HAP-1 (cell line): ENCODE results near the gene NGEF.
"Not testable (repeated sequence)": the region's sequence is repeated elsewhere in the genome, so short reads cannot be mapped to it uniquely, and the experiment has no call there.

ENCODE experiments used
- DNase-seq, 2 experiments: peaks; one replicate each; pipeline ENCODE4 v3.0.0-alpha.2; 2016 to 2020; ENCODE audit warnings: low spot score in 2 of 2
- H3K27me3 ChIP-seq: fragments of 250-450 bp; sonication (Bioruptor Pico); 2 replicates; pipeline ENCODE4 v1.5.1; 2020; ENCODE audit warnings: low read depth, mild to moderate bottlenecking, moderate library complexity
- H3K36me3 ChIP-seq: fragments of 250-450 bp; sonication (Bioruptor Pico); replicated peaks from 2 replicates; pipeline ENCODE4 v1.5.1; 2020; ENCODE audit warnings: mild to moderate bottlenecking
- H3K4me1 ChIP-seq: fragments of 250-450 bp; sonication (Bioruptor Pico); 2 replicates; pipeline ENCODE4 v1.5.1; 2020; ENCODE audit warnings: mild to moderate bottlenecking
- H3K4me3 ChIP-seq: fragments of 250-450 bp; sonication (Bioruptor Pico); 2 replicates; pipeline ENCODE4 v1.5.1; 2020; ENCODE audit warnings: mild to moderate bottlenecking, moderate library complexity
- H3K9me3 ChIP-seq: fragments of 250-450 bp; sonication (Bioruptor Pico); 2 replicates; pipeline ENCODE4 v1.5.1; 2020; ENCODE audit warnings: mild to moderate bottlenecking, moderate library complexity
- in situ Hi-C: fragments of 300-500 bp; cut with MboI; formaldehyde crosslinking; loops from 3 replicates; pipeline ENCODE4 v1.14.3; 2020; ENCODE audit warnings: low sequenced_read_pairs, inconsistent platforms, mixed read lengths

The NGEF gene

GRCh38 chr2:233022561-233022960 is 9.5 kb upstream of the NGEF start:
- H3K9me3 ChIP-seq = no peaks in the 10 kb centered on the region
- in situ Hi-C loops = loop anchor here (10.0 kb wide), 1 partner anchor 158 kb away; no protein-coding TSS in a partner anchor
- no peaks in the 10 kb centered on the region for H3K4me1 ChIP-seq
- no peaks in the 10 kb centered on the region for H3K36me3 ChIP-seq
- H3K4me3 ChIP-seq = no peak overlapping the region
- DNase-seq = no peak
- H3K27me3 ChIP-seq = no peaks in the 10 kb centered on the region

GRCh38 chr2:233021771-233022170 is 8.7 kb upstream of the NGEF start:
- no peak for DNase-seq
- Histone ChIP-seq H3K36me3 (no peaks in the 10 kb centered on the region), H3K4me3 (no peak overlapping the region), H3K9me3 (no peaks in the 10 kb centered on the region), H3K4me1 (no peaks in the 10 kb centered on the region), H3K27me3 (no peaks in the 10 kb centered on the region)
- in situ Hi-C loops = loop anchor here (10.0 kb wide), 1 partner anchor 157 kb away; no protein-coding TSS in a partner anchor

- no peaks in the 10 kb centered on the region for H3K4me1 ChIP-seq
- DNase-seq = no peak
- H3K36me3 ChIP-seq = no peaks in the 10 kb centered on the region
- in situ Hi-C loops = loop anchor here (10.0 kb wide), 1 partner anchor 156 kb away; no protein-coding TSS in a partner anchor
- no peaks in the 10 kb centered on the region for H3K27me3 ChIP-seq
- no peaks in the 10 kb centered on the region for H3K9me3 ChIP-seq
- H3K4me3 ChIP-seq = no peak overlapping the region
Observed at GRCh38 chr2:233020454-233020853, 7.4 kb upstream of the NGEF start.

- H3K27me3 ChIP-seq, H3K9me3 ChIP-seq, DNase-seq, H3K4me3 ChIP-seq, H3K36me3 ChIP-seq, H3K4me1 ChIP-seq: not testable (repeated sequence)
- in situ Hi-C loops = loop anchor here (10.0 kb wide), 1 partner anchor 155 kb away; no protein-coding TSS in a partner anchor
Observed at GRCh38 chr2:233019610-233020009, 6.6 kb upstream of the NGEF start.

GRCh38 chr2:233017947-233018346 is 4.9 kb upstream of the NGEF start:
- no peaks in the 10 kb centered on the region for H3K4me1 ChIP-seq
- H3K9me3 ChIP-seq = no peaks in the 10 kb centered on the region
- no peak overlapping the region for H3K4me3 ChIP-seq
- DNase-seq = no peak
- in situ Hi-C loops = no loop called here
- no peaks in the 10 kb centered on the region for H3K27me3 ChIP-seq
- H3K36me3 ChIP-seq = no peaks in the 10 kb centered on the region

- Histone ChIP-seq H3K9me3 (no peaks in the 10 kb centered on the region), H3K27me3 (no peaks in the 10 kb centered on the region), H3K4me3 (no peak overlapping the region), H3K36me3 (no peaks in the 10 kb centered on the region), H3K4me1 (no peaks in the 10 kb centered on the region)
- in situ Hi-C loops = no loop called here
- no peak for DNase-seq
Observed at GRCh38 chr2:233015019-233015645, 2.1 kb upstream of the NGEF start.

GRCh38 chr2:233013650-233014049 is 594 bp upstream of the NGEF start:
- in situ Hi-C loops = no loop called here

GRCh38 chr2:233012301-233012971 is 620 bp downstream of the NGEF start:
- H3K27me3 ChIP-seq = no peaks in the 10 kb centered on the region
- no peaks in the 10 kb centered on the region for H3K9me3 ChIP-seq
- DNase-seq = no peak
- in situ Hi-C loops = no loop called here
- no peaks in the 10 kb centered on the region for H3K36me3 ChIP-seq
- no peak overlapping the region for H3K4me3 ChIP-seq
- no peaks in the 10 kb centered on the region for H3K4me1 ChIP-seq

More at GRCh38 chr2:233013650-233014049, 594 bp upstream of the NGEF start:
- no peak for DNase-seq
- no peaks in the 10 kb centered on the region for H3K27me3 ChIP-seq
- no peaks in the 10 kb centered on the region for H3K9me3 ChIP-seq
- no peak overlapping the region for H3K4me3 ChIP-seq
- no peaks in the 10 kb centered on the region for H3K36me3 ChIP-seq
- no peaks in the 10 kb centered on the region for H3K4me1 ChIP-seq

GRCh38 chr2:233011702-233012131 is 1.3 kb downstream of the NGEF start:
- no peaks in the 10 kb centered on the region for H3K36me3 ChIP-seq
- DNase-seq = no peak
- H3K4me1 ChIP-seq = no peaks in the 10 kb centered on the region
- no peaks in the 10 kb centered on the region for H3K9me3 ChIP-seq
- in situ Hi-C loops = no loop called here
- H3K4me3 ChIP-seq = no peak overlapping the region
- H3K27me3 ChIP-seq = no peaks in the 10 kb centered on the region

- Histone ChIP-seq H3K4me3 (no peak overlapping the region), H3K4me1 (no peaks in the 10 kb centered on the region), H3K9me3 (no peaks in the 10 kb centered on the region), H3K27me3 (no peaks in the 10 kb centered on the region), H3K36me3 (no peaks in the 10 kb centered on the region)
- DNase-seq = no peak
- in situ Hi-C loops = no loop called here
Observed at GRCh38 chr2:233011268-233011650, 1.8 kb downstream of the NGEF start.

- Histone ChIP-seq H3K9me3 (no peaks in the 10 kb centered on the region), H3K4me3 (no peak overlapping the region), H3K36me3 (no peaks in the 10 kb centered on the region), H3K4me1 (no peaks in the 10 kb centered on the region), H3K27me3 (no peaks in the 10 kb centered on the region)
- in situ Hi-C loops = no loop called here
- no peak for DNase-seq
Observed at GRCh38 chr2:233010569-233011267, 2.3 kb downstream of the NGEF start.

- H3K4me3 ChIP-seq = no peak overlapping the region
- H3K36me3 ChIP-seq = no peaks in the 10 kb centered on the region
- in situ Hi-C loops = no loop called here
- no peaks in the 10 kb centered on the region for H3K27me3 ChIP-seq
- DNase-seq = no peak
- H3K4me1 ChIP-seq = no peaks in the 10 kb centered on the region
- H3K9me3 ChIP-seq = no peaks in the 10 kb centered on the region
Observed at GRCh38 chr2:233009661-233010060, 3.4 kb downstream of the NGEF start.

- in situ Hi-C loops = no loop called here
- H3K9me3 ChIP-seq = no peaks in the 10 kb centered on the region
- H3K36me3 ChIP-seq = no peaks in the 10 kb centered on the region
- H3K4me1 ChIP-seq = no peaks in the 10 kb centered on the region
- no peaks in the 10 kb centered on the region for H3K27me3 ChIP-seq
- DNase-seq = no peak
- no peak overlapping the region for H3K4me3 ChIP-seq
Observed at GRCh38 chr2:233007739-233008138, 5.3 kb downstream of the NGEF start.

GRCh38 chr2:233007270-233007669 is 5.8 kb downstream of the NGEF start:
- Histone ChIP-seq H3K4me3 (no peak overlapping the region), H3K9me3 (no peaks in the 10 kb centered on the region), H3K36me3 (no peaks in the 10 kb centered on the region), H3K4me1 (no peaks in the 10 kb centered on the region), H3K27me3 (no peaks in the 10 kb centered on the region)
- no peak for DNase-seq
- in situ Hi-C loops = no loop called here
